ENCODE data around the gene WASHC2C.
"Not testable (repeated sequence)": the region's sequence is repeated elsewhere in the genome, so short reads cannot be mapped to it uniquely, and the experiment has no call there.

- TF ChIP-seq POLR2A (IDR thresholded peaks at IDR 0.05; ENCODE audit: low read depth, low read length); POLR2AphosphoS5 (IDR thresholded peaks at IDR 0.05; ENCODE audit: low read depth, low read length); TAF1 (IDR thresholded peaks at IDR 0.05; ENCODE audit: borderline replicate concordance, low read depth, low read length): not testable (repeated sequence)
Measured at GRCh38 chr10:45734449-45734848, 7.4 kb downstream of the WASHC2C start.

All from GM12892 (cell line).